Mucosa of rectum (tissue), 2 donors: ENCODE data around the gene BEND6.

Experiments
- H3K27ac ChIP-seq, 2 donors: one replicate each; pipeline ENCODE4 v1.7.0; 2013; ENCODE audit warnings: inconsistent platforms in 2 of 2, low read depth in 2 of 2, low read length in 2 of 2
- H3K27me3 ChIP-seq, 2 donors: one replicate each; pipeline ENCODE4 v1.7.0; 2013; ENCODE audit warnings: low read length in 2 of 2; ENCODE audit not compliant: control insufficient read depth in 2 of 2, insufficient read depth in 2 of 2
- H3K36me3 ChIP-seq, 2 donors: one replicate each; pipeline ENCODE4 v1.7.0; 2013; ENCODE audit warnings: low read length in 2 of 2; ENCODE audit not compliant: control insufficient read depth in 2 of 2, insufficient read depth in 2 of 2
- H3K4me1 ChIP-seq, 2 donors: one replicate each; pipeline ENCODE4 v1.7.0; 2013; ENCODE audit warnings: low read length in 2 of 2, mild to moderate bottlenecking in 1 of 2; ENCODE audit not compliant: control insufficient read depth in 2 of 2, insufficient read depth in 2 of 2
- H3K4me3 ChIP-seq, 2 donors: one replicate each; pipeline ENCODE4 v1.7.0; 2013; ENCODE audit warnings: low read length in 2 of 2
- H3K9ac ChIP-seq, 2 donors: one replicate each; pipeline ENCODE4 v1.7.0; 2013; ENCODE audit warnings: low read length in 2 of 2, low read depth in 1 of 2, mild to moderate bottlenecking in 1 of 2
- H3K9me3 ChIP-seq, 2 donors: one replicate each; pipeline ENCODE4 v1.7.0; 2013; ENCODE audit warnings: low read length in 2 of 2; ENCODE audit not compliant: control insufficient read depth in 2 of 2
- donor health status: healthy.
- donor health status: Normal muscosa, but diverticular disease.

BEND6 gene

GRCh38 chr6:56922645-56923044 is 32.3 kb upstream of the BEND6 start:
- Histone ChIP-seq H3K27ac (no peak overlapping the region), H3K9ac (no peak overlapping the region), H3K4me1 (no peaks in the 10 kb centered on the region), H3K27me3 (no peaks in the 10 kb centered on the region), H3K36me3 (no peaks in the 10 kb centered on the region), H3K4me3 (no peak overlapping the region), H3K9me3 (no peaks in the 10 kb centered on the region)

GRCh38 chr6:56923565-56923964 is 31.3 kb upstream of the BEND6 start:
- H3K9ac ChIP-seq = no peak overlapping the region

GRCh38 chr6:56927538-56928453 is 27.1 kb upstream of the BEND6 start:
- no peak overlapping the region for H3K4me3 ChIP-seq
- no peaks in the 10 kb centered on the region for H3K36me3 ChIP-seq
- no peaks in the 10 kb centered on the region for H3K27me3 ChIP-seq
- no peaks in the 10 kb centered on the region for H3K4me1 ChIP-seq
- no peak overlapping the region for H3K9ac ChIP-seq
- no peaks in the 10 kb centered on the region for H3K9me3 ChIP-seq
- no peak overlapping the region for H3K27ac ChIP-seq

More at GRCh38 chr6:56923565-56923964, 31.3 kb upstream of the BEND6 start:
- Histone ChIP-seq H3K36me3 (no peaks in the 10 kb centered on the region), H3K4me1 (no peaks in the 10 kb centered on the region), H3K9me3 (no peaks in the 10 kb centered on the region), H3K27me3 (no peaks in the 10 kb centered on the region), H3K4me3 (no peak overlapping the region), H3K27ac (no peak overlapping the region)

GRCh38 chr6:56930846-56931245 is 24.1 kb upstream of the BEND6 start:
- Histone ChIP-seq H3K27ac (no peak overlapping the region), H3K4me1 (no peaks in the 10 kb centered on the region), H3K9ac (no peak overlapping the region), H3K9me3 (no peaks in the 10 kb centered on the region), H3K27me3 (no peaks in the 10 kb centered on the region), H3K36me3 (no peaks in the 10 kb centered on the region), H3K4me3 (no peak overlapping the region)

- peak overlapping the region in 1 of 2 donors; percentile 25 for H3K27ac ChIP-seq
- H3K4me1 ChIP-seq = no peaks in the 10 kb centered on the region
- no peak overlapping the region for H3K9ac ChIP-seq
- H3K36me3 ChIP-seq = no peaks in the 10 kb centered on the region
- no peaks in the 10 kb centered on the region for H3K27me3 ChIP-seq
- H3K4me3 ChIP-seq = no peak overlapping the region
- H3K9me3 ChIP-seq = no peaks in the 10 kb centered on the region
Observed at GRCh38 chr6:56932910-56933477, 21.9 kb upstream of the BEND6 start.

GRCh38 chr6:56933650-56934049 is 21.3 kb upstream of the BEND6 start:
- H3K9ac ChIP-seq = no peak overlapping the region

GRCh38 chr6:56934876-56935275 is 20.0 kb upstream of the BEND6 start:
- Histone ChIP-seq H3K4me3 (no peak overlapping the region), H3K27ac (no peak overlapping the region), H3K27me3 (no peaks in the 10 kb centered on the region), H3K4me1 (no peaks in the 10 kb centered on the region), H3K9ac (no peak overlapping the region), H3K9me3 (no peaks in the 10 kb centered on the region), H3K36me3 (no peaks in the 10 kb centered on the region)

More at GRCh38 chr6:56933650-56934049, 21.3 kb upstream of the BEND6 start:
- Histone ChIP-seq H3K4me3 (no peak overlapping the region), H3K4me1 (no peaks in the 10 kb centered on the region), H3K27ac (peak overlapping the region in 1 of 2 donors; percentile 25), H3K36me3 (no peaks in the 10 kb centered on the region), H3K27me3 (no peaks in the 10 kb centered on the region), H3K9me3 (no peaks in the 10 kb centered on the region)

- Histone ChIP-seq H3K36me3 (no peaks in the 10 kb centered on the region), H3K9me3 (peaks cover 0 to 4% of the 10 kb centered on the region in 2 donors), H3K9ac (no peak overlapping the region), H3K27ac (no peak overlapping the region), H3K27me3 (no peaks in the 10 kb centered on the region), H3K4me3 (no peak overlapping the region), H3K4me1 (no peaks in the 10 kb centered on the region)
Observed at GRCh38 chr6:56936466-56936865, 18.4 kb upstream of the BEND6 start.

- Histone ChIP-seq H3K27ac (no peak overlapping the region), H3K27me3 (no peaks in the 10 kb centered on the region), H3K36me3 (no peaks in the 10 kb centered on the region), H3K9ac (no peak overlapping the region), H3K9me3 (peaks cover 0 to 4% of the 10 kb centered on the region in 2 donors), H3K4me3 (no peak overlapping the region), H3K4me1 (no peaks in the 10 kb centered on the region)
Observed at GRCh38 chr6:56938649-56939191, 16.2 kb upstream of the BEND6 start.

- Histone ChIP-seq H3K9me3 (peaks cover 0 to 4% of the 10 kb centered on the region in 2 donors), H3K27me3 (no peaks in the 10 kb centered on the region), H3K4me3 (no peak overlapping the region)
Observed at GRCh38 chr6:56940463-56940862, 14.4 kb upstream of the BEND6 start.

More at GRCh38 chr6:56940463-56940862, 14.4 kb upstream of the BEND6 start:
- no peak overlapping the region for H3K9ac ChIP-seq
- H3K27ac ChIP-seq = no peak overlapping the region
- H3K36me3 ChIP-seq = no peaks in the 10 kb centered on the region
- no peaks in the 10 kb centered on the region for H3K4me1 ChIP-seq
